Right lobe of liver (tissue), 6 donors: ENCODE data around the gene XPOT. TPM values are rescaled to one million over a fixed set of nuclear protein-coding genes. Genes with fewer than 3 reads are reported as not detected.

ENCODE experiments used
- ATAC-seq, 4 donors: fragments of 200-7000 bp; cut with Tn5 transposase; one replicate each; pipeline ENCODE4 v1.9.1; 2020; ENCODE audit warnings: mild to moderate bottlenecking in 4 of 4, moderate library complexity in 4 of 4
- DNase-seq, 3 donors: peaks; one replicate each; pipeline ENCODE4 v3.0.0-alpha.2; 2020
- H3K27ac ChIP-seq, 3 donors: fragments of 200-600 bp; one replicate each; pipeline ENCODE4 v1.8.0; 2022
- H3K27me3 ChIP-seq, 2 donors: fragments of 200-600 bp; one replicate each; pipeline ENCODE4 v1.8.0; 2022
- H3K36me3 ChIP-seq, 4 donors: fragments of 200-600 bp; sonication (generic) in 1 of 4; one replicate each; pipeline versions ENCODE4 v1.5.1 to v1.8.0; 2017 to 2022; ENCODE audit warnings: control low read depth in 1 of 4
- H3K4me1 ChIP-seq, 4 donors: fragments of 200-600 bp; sonication (generic) in 1 of 4; one replicate each; pipeline versions ENCODE4 v1.5.1 to v1.8.0; 2017 to 2022; ENCODE audit warnings: control low read depth in 1 of 4
- H3K4me3 ChIP-seq, 3 donors: fragments of 200-600 bp; one replicate each; pipeline ENCODE4 v1.8.0; 2022
- H3K9me3 ChIP-seq, 4 donors: fragments of 200-600 bp; sonication (generic) in 1 of 4; one replicate each; pipeline versions ENCODE4 v1.5.1 to v1.8.0; 2017 to 2022; ENCODE audit warnings: control low read depth in 1 of 4
- POLR2A ChIP-seq: fragments of 450-650 bp; IDR thresholded peaks from one replicate; pipeline ENCODE4 v1.6.1; 2017; ENCODE audit warnings: antibody characterized with exemption, mild to moderate bottlenecking
- WGBS: methylation state at CpG from one replicate; pipeline ENCODE4 v1.1.6; 2018; ENCODE audit warnings: low coverage, low lambda C conversion rate; ENCODE audit not compliant: insufficient coverage; ENCODE audit errors: missing lambda C conversion rate; 5-methylcytosine and 5-hydroxymethylcytosine counted together
- intact Hi-C, 2 donors: fragments of 100-400 bp; cut with DNase I; formaldehyde crosslinking; loops; one replicate each; pipeline versions ENCODE4 v1.11.2 to v1.14.1; 2022
- total RNA-seq, 6 experiments: library from RNA; depleted of rRNA in 2 of 6; stranded (reverse); fragments of >200 nt in 2 of 6; fragmentation: NEBNext Ultra II Directional in 3 of 6; extraction: Animal tissue kit (Norgen Biotek cat#: 25700) in 3 of 6; gene quantifications; one replicate each; pipeline versions ENCODE4 v1.1.0 to v1.2.4, GENCODE V29; 2016 to 2023
- TF ChIP-seq, protein P1 (sequence below), 4 donors: fragments of 200-600 bp in 3 of 4; fragments of 450-650 bp in 1 of 4; IDR thresholded peaks; one replicate each; pipeline versions ENCODE4 v1.5.1 to v1.8.0; 2016 to 2022; ENCODE audit warnings: antibody characterized with exemption in 4 of 4, mild to moderate bottlenecking in 2 of 4
- donor health status: DM: no; HTN: yes; CAD: no.
- donor health status: DM: no; HTN: no; CAD: no.
- donor health status: DM: no; HTN: no; CAD: no.
- donor health status: DM: no; HTN: yes; CAD: no.
- donor health status: DM: no; HTN: yes; CAD: no.

XPOT gene
- total RNA-seq, 6 experiments from 2014 or later: 27.3 to 43.9 (median 34.0) TPM

GRCh38 chr12:64452559-64453329 is 48.6 kb downstream of the XPOT start:
- Histone ChIP-seq H3K27ac (peak overlapping the region; percentile 89 to 99 (median 93)), H3K9me3 (no peaks in the 10 kb centered on the region), H3K36me3 (peaks cover 0 to 12% (median 0%) of the 10 kb centered on the region in 4 donors), H3K27me3 (no peaks in the 10 kb centered on the region), H3K4me1 (peaks cover 0 to 14% (median 0%) of the 10 kb centered on the region in 4 donors), H3K4me3 (peak overlapping the region; percentile 86 to 90 (median 88))
- TF ChIP-seq POLR2A: peak; percentile 13
- TF ChIP-seq, protein P1, sequence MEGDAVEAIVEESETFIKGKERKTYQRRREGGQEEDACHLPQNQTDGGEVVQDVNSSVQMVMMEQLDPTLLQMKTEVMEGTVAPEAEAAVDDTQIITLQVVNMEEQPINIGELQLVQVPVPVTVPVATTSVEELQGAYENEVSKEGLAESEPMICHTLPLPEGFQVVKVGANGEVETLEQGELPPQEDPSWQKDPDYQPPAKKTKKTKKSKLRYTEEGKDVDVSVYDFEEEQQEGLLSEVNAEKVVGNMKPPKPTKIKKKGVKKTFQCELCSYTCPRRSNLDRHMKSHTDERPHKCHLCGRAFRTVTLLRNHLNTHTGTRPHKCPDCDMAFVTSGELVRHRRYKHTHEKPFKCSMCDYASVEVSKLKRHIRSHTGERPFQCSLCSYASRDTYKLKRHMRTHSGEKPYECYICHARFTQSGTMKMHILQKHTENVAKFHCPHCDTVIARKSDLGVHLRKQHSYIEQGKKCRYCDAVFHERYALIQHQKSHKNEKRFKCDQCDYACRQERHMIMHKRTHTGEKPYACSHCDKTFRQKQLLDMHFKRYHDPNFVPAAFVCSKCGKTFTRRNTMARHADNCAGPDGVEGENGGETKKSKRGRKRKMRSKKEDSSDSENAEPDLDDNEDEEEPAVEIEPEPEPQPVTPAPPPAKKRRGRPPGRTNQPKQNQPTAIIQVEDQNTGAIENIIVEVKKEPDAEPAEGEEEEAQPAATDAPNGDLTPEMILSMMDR (IDR thresholded peaks at IDR 0.05): no peak
- WGBS: under 1% methylated on average over 16 of the region's 16 CpGs
- ATAC-seq (peak; percentile 55 to 76 (median 61)), DNase-seq (no peak)
- intact Hi-C loops: no loop called here

DNA sequence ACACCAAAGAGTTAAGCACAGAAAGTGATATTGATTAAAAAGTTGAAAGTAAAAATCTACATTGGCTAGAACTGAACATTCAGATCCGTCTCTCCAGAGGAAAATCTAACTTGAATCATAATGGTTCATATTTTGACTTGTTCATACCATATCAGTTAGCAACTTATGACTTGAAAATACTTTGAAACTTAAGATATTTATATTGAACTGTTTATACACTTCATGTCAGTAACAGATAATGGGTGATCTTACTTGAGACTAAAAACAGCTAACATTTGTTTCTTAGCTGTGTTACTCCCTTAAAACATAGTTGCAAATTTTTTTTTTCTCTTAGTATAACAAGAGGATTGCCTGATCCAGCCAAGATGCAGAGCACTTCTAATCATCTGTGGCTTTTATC is 51.3 kb downstream of the XPOT start:
- Histone ChIP-seq H3K36me3 (no peaks in the 10 kb centered on the region), H3K4me3 (no peak overlapping the region), H3K9me3 (no peaks in the 10 kb centered on the region), H3K27me3 (no peaks in the 10 kb centered on the region), H3K27ac (no peak overlapping the region), H3K4me1 (peaks cover 0 to 31% (median 2%) of the 10 kb centered on the region in 4 donors)
- TF ChIP-seq POLR2A: no peak
- TF ChIP-seq, protein P1 (IDR thresholded peaks at IDR 0.05): no peak
- DNase-seq: no peak
- no peak for ATAC-seq
- 55% methylated on average over 1 of the region's 1 CpG for WGBS
- intact Hi-C loops: no loop called here

GRCh38 chr12:64456119-64456518 is 51.9 kb downstream of the XPOT start:
- TF ChIP-seq, protein P1 (IDR thresholded peaks at IDR 0.05): no peak
- TF ChIP-seq POLR2A: no peak
- DNase-seq: no peak
- H3K27me3 ChIP-seq: no peaks in the 10 kb centered on the region
- no peak overlapping the region for H3K4me3 ChIP-seq
- H3K4me1 ChIP-seq: peaks cover 0 to 30% (median 2%) of the 10 kb centered on the region in 4 donors
- no peaks in the 10 kb centered on the region for H3K36me3 ChIP-seq
- no peak overlapping the region for H3K27ac ChIP-seq
- intact Hi-C loops: no loop called here
- H3K9me3 ChIP-seq: no peaks in the 10 kb centered on the region
- no peak for ATAC-seq

DNA sequence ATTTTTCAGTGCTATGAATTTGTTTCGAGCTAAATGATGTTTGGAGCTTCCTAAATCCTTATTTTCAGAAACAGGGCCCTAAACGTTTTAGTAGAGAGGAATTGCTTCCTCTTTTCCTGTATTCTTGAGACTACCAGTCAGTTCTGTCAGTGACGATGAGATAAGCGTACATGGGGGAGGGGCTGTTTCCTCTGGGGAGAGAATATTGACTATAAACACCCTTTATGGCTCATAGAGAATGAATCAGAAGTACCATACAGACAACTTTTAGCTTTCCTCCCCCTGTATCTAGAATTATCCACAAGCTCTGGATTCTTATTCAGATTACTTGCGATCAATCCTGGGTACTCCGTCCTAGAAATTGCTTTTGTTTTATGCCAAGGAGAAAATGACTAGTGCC is 52.8 kb downstream of the XPOT start:
- Histone ChIP-seq H3K4me3 (no peak overlapping the region), H3K36me3 (no peaks in the 10 kb centered on the region), H3K9me3 (no peaks in the 10 kb centered on the region), H3K27me3 (no peaks in the 10 kb centered on the region), H3K27ac (peak overlapping the region; percentile 1 to 20 (median 6)), H3K4me1 (peaks cover 0 to 33% (median 2%) of the 10 kb centered on the region in 4 donors)
- TF ChIP-seq, protein P1 (IDR thresholded peaks at IDR 0.05): no peak
- TF ChIP-seq POLR2A: no peak
- DNase-seq (no peak), ATAC-seq (peak in 3 of 4 donors; percentile 20 to 51 (median 25))
- WGBS: 40% methylated on average over 6 of the region's 6 CpGs
- intact Hi-C loops: no loop called here
